Activated CD8-positive, alpha-beta memory T cell treated with anti-CD3 and anti-CD28 coated beads, Interleukin-2, amount 50 U/mL, for 1 hour (primary cell): ENCODE data around the gene NCF4.

Source experiments
- DNase-seq: peaks from one replicate; pipeline ENCODE4 v3.0.0-alpha.2; 2020; ENCODE audit errors: extremely low read depth

NCF4 gene

DNA sequence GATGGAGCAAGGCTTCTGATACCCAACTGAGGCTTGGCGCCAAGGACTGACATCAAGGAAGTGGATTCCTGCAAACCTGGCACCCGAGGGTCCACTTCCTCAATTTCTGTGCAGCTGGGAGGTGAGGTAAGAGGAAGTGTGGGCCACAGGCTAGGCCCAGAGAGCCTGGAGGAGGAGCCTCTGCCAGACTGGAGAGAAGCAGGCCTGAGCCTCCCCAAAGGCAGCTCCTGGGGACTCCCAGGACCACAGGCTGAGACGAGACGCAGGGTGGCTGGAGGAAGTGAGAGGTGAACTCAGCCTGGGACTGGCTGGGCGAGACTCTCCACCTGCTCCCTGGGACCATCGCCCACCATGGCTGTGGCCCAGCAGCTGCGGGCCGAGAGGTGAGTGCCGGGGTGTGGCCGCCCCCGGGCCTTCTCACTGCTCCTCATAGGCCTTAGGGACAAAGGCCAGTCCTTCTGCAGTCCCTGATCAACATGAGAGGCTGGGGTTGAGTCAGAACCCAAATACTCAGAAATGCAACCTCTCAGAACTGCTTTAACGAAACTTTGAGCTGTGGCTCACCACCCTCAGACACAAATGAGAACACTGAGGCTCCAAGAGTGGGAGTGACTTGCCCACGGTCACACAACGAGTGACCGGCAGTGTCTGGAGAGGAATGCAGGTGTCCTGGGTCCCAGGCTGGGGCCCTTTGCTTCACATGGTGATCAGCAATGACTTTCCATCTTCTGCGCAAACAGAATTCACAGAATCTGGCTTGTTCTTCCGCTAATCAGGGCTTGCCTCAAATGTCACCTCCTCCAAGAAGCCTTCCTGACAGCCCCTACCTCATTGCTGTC, at the start of gene NCF4:
Gene NCF4, plus strand, starts transcription at position 186 of the 839 bp plus-strand sequence. Its CDS starts 166 bp downstream, at position 352.
- DNase-seq, result no peak

DNA sequence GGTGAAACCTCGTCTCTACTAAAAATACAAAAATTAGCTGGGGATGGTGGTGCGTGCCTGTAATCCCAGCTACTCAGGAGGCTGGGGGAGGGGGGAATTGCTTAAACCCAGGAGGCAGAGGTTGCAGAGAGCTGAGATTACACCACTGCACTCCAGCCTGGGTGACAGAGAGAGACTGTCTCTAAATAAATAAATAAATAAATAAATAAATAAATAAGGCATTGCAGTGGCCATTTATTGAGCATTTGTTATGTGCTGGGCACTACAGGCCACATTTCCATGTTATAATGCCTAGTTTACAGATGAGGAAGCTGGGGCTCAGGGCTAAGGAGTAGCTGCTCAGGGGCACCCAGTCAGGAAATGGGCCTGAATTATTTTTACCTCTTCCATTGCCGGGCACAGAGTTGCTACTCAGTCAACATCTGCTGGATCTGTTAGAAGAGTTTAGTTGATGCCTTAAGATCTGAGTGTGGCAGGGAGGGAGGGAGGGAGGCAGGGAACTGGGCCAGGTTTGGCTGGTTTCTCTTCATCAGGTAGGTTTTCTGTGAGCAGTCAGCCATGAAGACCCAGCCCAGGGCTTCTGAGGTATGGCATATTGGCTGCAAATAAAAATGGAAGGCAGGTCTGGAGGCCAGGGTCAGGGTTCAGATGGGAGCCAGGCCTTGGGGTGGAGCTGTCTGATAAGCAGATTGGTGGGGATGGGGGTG, 49.6 kb upstream of the NCF4 start:
- no peak for DNase-seq

DNA sequence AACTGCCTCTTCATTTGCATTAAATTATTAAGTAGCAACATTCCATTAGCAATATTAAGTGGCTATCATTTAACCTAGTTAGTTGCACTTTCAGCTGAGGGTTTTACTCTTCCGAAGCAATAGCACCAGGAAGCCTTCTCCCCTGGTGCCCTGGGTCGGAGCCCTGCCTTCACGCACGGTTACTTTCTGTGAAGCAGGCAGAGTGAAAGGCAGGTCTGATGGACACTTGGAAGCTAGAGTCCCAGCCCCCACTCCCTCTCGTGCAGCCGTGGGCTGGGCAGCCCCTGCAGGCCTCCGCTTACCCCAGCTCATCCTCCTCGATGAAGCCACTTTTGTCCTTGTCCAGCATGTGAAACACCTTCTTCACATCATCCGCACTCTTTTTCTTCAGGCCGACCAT, 46.0 kb upstream of the NCF4 start:
- DNase-seq, result no peak

- no peak for DNase-seq
Observed at GRCh38 chr22:36815558-36816338, 45.1 kb upstream of the NCF4 start.

GRCh38 chr22:36816339-36816635, 44.5 kb upstream of the NCF4 start:
- no peak for DNase-seq

GRCh38 chr22:36816636-36817524, 43.9 kb upstream of the NCF4 start, which contains the start of gene PVALB:
TSS of gene PVALB (minus strand) at chr22:36817035. CDS start at chr22:36817005, 30 bp downstream.
- no peak for DNase-seq

DNA sequence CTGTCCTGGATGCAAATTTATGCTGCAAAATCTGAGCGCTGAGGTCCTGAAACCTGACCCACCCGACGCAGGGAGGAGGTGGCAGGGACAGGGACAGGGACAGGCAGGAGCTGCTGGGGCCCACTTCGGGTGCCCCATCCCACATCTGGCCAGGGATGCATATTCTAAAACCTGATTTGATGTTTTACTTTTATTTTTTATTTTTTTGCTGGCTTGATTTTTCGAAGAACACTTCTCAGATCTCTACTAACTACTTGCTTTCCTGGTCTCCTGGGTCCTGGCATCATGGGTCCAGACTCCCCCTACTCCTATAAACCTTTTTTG, 43.3 kb upstream of the NCF4 start:
- DNase-seq, result no peak

DNA sequence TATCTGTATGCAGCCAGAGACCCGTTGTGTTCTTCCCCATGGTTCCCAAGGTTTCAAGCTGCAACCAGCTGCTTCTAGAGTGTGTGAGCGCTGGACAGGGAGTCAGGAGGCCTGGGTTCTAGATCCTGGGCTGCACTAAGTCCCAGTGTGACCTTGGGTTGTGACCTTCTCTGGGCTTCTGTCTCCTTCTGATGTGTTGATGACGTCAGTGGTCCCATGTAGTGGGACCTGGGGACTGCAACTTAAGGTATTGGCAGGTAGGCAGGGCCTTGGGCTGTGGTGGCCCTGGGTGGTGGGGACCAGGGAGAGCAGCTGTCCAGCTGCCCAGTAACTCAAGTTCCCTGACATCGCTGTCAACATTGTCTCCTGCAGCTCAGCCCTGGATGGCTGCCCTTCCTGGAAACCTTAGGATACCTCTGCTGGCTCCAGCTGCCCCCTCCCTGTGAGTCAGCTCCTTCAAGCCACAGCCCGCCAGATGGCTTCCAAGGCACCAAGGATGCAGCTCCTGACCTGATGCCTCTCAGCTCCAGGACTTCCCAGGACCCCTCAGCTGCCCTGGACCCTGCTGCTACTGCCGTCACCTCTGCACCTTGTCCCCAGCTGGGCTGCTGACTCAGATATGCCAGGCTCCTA, 42.7 kb upstream of the NCF4 start:
- DNase-seq, result no peak

- DNase-seq, result no peak
Observed at GRCh38 chr22:36819112-36819511, 41.7 kb upstream of the NCF4 start.

GRCh38 chr22:36822581-36822980, 38.2 kb upstream of the NCF4 start:
- DNase-seq, result no peak

- DNase-seq, result no peak
Observed at GRCh38 chr22:36823186-36823839, 37.5 kb upstream of the NCF4 start.

GRCh38 chr22:36824655-36825054, 36.2 kb upstream of the NCF4 start:
- DNase-seq, result no peak

DNA sequence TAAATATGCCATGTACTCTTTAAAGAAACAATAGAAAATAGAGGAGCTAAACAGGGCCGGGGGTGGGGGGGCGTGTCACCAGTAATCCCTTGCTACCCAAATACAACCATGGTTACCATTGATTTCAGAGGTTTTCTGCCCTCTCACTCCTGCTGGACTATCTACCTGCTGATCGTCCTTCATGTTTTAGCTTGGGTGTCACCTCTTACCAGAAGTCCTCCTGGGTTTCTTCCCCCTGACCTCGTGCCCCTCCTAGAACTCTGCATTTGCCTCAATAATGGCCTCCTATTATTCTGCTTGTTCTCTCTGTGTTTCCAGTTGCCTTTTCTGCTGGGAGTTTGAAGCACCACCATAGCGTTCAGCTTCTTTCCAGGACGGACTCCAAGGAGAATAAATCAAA, 34.5 kb upstream of the NCF4 start:
- no peak for DNase-seq

DNA sequence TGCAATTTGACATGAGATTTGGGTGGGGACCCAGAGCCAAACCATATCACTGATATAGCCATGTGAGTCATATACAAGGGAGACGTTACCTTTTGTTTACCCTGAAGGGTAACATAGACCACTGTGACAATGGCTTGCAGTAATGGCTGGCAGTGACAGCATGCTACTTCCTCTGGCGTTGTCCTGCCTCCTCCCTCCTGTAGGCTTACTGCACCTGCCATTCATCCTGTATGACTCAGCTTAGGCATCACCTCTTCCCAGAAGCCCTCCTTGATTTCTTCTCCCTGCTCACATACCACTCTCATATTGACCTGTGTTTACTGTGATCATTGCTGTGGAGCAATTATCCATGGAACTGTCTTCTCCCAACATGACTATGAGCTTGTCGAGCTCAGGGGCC, 32.0 kb upstream of the NCF4 start:
- DNase-seq, result no peak

GRCh38 chr22:36829370-36830002, 31.3 kb upstream of the NCF4 start:
- no peak for DNase-seq

- DNase-seq, result no peak
Observed at GRCh38 chr22:36830601-36831000, 30.2 kb upstream of the NCF4 start.

DNA sequence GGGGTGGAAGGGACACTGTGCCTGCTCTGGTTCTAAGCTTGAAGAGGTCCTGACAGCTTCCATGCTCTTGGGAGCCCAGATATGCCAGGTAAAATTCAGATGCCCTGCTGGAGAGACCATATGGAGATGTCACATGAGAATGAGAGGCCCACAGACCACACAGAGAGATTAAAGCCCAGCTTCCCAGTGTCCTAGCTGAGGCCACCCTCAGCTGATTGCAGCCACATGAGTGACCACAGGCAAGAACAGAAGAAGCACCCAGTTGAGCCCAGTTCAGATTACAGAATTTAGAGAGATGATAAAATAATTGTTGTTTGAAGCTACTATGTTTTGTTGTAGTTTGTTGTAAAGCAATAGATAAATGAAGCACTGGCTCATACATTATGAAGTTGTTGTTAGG, 29.6 kb upstream of the NCF4 start:
- DNase-seq, result no peak

- DNase-seq, result no peak
Observed at GRCh38 chr22:36831717-36832116, 29.1 kb upstream of the NCF4 start.

DNA sequence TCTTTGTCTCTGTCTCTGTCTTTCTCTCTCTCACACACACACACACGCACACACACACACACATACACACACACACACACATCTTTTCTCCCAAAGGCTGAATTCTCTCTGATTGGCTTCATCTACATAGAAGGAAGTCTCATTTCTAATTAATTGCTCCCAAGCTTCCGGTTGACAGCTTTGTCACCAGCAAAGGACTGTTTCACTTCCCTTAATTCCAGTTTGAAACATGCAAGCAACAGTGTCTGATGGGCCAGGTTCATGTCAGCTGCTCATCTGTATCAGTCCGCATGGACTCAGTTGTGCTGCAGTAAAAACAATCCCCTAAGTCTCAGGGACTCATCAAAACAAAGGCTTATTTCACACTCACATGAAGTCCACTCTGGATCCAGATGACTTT, 27.7 kb upstream of the NCF4 start:
- DNase-seq, result no peak

DNA sequence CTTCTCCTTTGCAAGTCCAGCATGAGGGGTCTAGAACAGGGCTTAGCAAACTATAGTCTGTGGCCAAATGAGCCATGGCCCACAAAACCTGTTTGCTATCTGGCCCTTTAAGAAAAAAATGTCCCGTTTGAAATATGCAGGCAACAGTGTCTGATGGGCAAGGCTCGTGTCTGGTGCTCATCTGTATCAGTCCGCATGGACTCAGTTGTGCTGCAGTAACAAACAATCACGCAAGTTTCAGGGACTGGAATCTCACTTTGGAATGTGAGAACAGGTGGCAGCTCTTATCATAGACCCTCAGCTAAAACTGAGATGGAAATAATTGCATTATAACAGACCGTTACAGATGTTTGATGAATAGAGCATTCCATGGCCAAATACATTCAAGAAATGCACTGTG, 24.9 kb upstream of the NCF4 start:
- DNase-seq, result no peak
